Stimulated activated CD4-positive, alpha-beta T cell treated with anti-CD3 and anti-CD28 coated beads, Interleukin-15, amount 100 ng/mL, for 1 hour (primary cell): ENCODE measurements around the gene SLC37A1.

Experiments
- DNase-seq, 2 donors: peaks; one replicate each; pipeline ENCODE4 v3.0.0-alpha.2; 2020; ENCODE audit warnings: low read depth in 1 of 2, low spot score in 1 of 2

The SLC37A1 gene

GRCh38 chr21:42543106-42543847, 29.6 kb downstream of the SLC37A1 start:
- DNase-seq, result no peak

- DNase-seq, result no peak
Observed at GRCh38 chr21:42544544-42544943, 30.9 kb downstream of the SLC37A1 start.

- no peak for DNase-seq
Observed at GRCh38 chr21:42545317-42545716, 31.7 kb downstream of the SLC37A1 start.

- DNase-seq, result no peak
Observed at GRCh38 chr21:42545745-42546144, 32.1 kb downstream of the SLC37A1 start.

- no peak for DNase-seq
Observed at GRCh38 chr21:42546433-42546832, 32.8 kb downstream of the SLC37A1 start.

GRCh38 chr21:42547001-42547905, 33.6 kb downstream of the SLC37A1 start:
- no peak for DNase-seq

GRCh38 chr21:42547906-42548365, 34.3 kb downstream of the SLC37A1 start:
- no peak for DNase-seq

GRCh38 chr21:42548687-42549406, 35.2 kb downstream of the SLC37A1 start:
- no peak for DNase-seq

- no peak for DNase-seq
Observed at GRCh38 chr21:42550817-42551216, 37.2 kb downstream of the SLC37A1 start.

GRCh38 chr21:42552407-42553336, 39.0 kb downstream of the SLC37A1 start:
- DNase-seq, result no peak

GRCh38 chr21:42553435-42553834, 39.8 kb downstream of the SLC37A1 start:
- DNase-seq, result no peak

GRCh38 chr21:42554251-42554961, 40.8 kb downstream of the SLC37A1 start:
- no peak for DNase-seq

GRCh38 chr21:42555756-42556438, 42.2 kb downstream of the SLC37A1 start:
- DNase-seq, result no peak

GRCh38 chr21:42556476-42556875, 42.8 kb downstream of the SLC37A1 start:
- DNase-seq, result no peak

GRCh38 chr21:42556960-42557359, 43.3 kb downstream of the SLC37A1 start:
- no peak for DNase-seq

- DNase-seq, result no peak
Observed at GRCh38 chr21:42557420-42557819, 43.8 kb downstream of the SLC37A1 start.

- DNase-seq, result no peak
Observed at GRCh38 chr21:42558368-42558767, 44.7 kb downstream of the SLC37A1 start.

GRCh38 chr21:42558846-42559245, 45.2 kb downstream of the SLC37A1 start:
- DNase-seq, result no peak

- no peak for DNase-seq
Observed at GRCh38 chr21:42559326-42559725, 45.7 kb downstream of the SLC37A1 start.
